Measurements from ENCODE around the gene PCDHGC5.
A peak's percentile ranks its signal among the peaks of the same experiment; 100 is the strongest.

The PCDHGC5 gene

GRCh38 chr5:141494761-141495452 is 6.0 kb downstream of the PCDHGC5 start:
- no peak for DNase-seq (ENCODE audit: low spot score)
- in situ Hi-C loops (cut with MboI; ENCODE audit: low pct_unique_long_range_greater_than_20kb, low sequenced_read_pairs, unreplicated experiment): no loop called here
- no peak for TF ChIP-seq CTCF (IDR thresholded peaks at IDR 0.05; ENCODE audit: extremely low read depth, insufficient read depth, missing control alignments)

- no peak for TF ChIP-seq CTCF (IDR thresholded peaks at IDR 0.05; ENCODE audit: extremely low read depth, insufficient read depth, missing control alignments)
- in situ Hi-C loops (cut with MboI; ENCODE audit: low pct_unique_long_range_greater_than_20kb, low sequenced_read_pairs, unreplicated experiment): no loop called here
- no peak for DNase-seq (ENCODE audit: low spot score)
Measured at GRCh38 chr5:141495453-141495811, 6.6 kb downstream of the PCDHGC5 start.

- DNase-seq (ENCODE audit: low spot score): no peak
- no peak for TF ChIP-seq CTCF (IDR thresholded peaks at IDR 0.05; ENCODE audit: extremely low read depth, insufficient read depth, missing control alignments)
- in situ Hi-C loops (cut with MboI; ENCODE audit: low pct_unique_long_range_greater_than_20kb, low sequenced_read_pairs, unreplicated experiment): no loop called here
Measured at GRCh38 chr5:141496038-141496437, 7.2 kb downstream of the PCDHGC5 start.

GRCh38 chr5:141501761-141502160 is 12.9 kb downstream of the PCDHGC5 start:
- DNase-seq (ENCODE audit: low spot score): no peak
- no peak for TF ChIP-seq CTCF (IDR thresholded peaks at IDR 0.05; ENCODE audit: extremely low read depth, insufficient read depth, missing control alignments)
- in situ Hi-C loops (cut with MboI; ENCODE audit: low pct_unique_long_range_greater_than_20kb, low sequenced_read_pairs, unreplicated experiment): no loop called here

- TF ChIP-seq CTCF (IDR thresholded peaks at IDR 0.05; ENCODE audit: extremely low read depth, insufficient read depth, missing control alignments): no peak
- peak; percentile 15 for DNase-seq (ENCODE audit: low spot score)
- in situ Hi-C loops (cut with MboI; ENCODE audit: low pct_unique_long_range_greater_than_20kb, low sequenced_read_pairs, unreplicated experiment): no loop called here
Measured at GRCh38 chr5:141503681-141504080, 14.8 kb downstream of the PCDHGC5 start.

GRCh38 chr5:141504216-141504615 is 15.3 kb downstream of the PCDHGC5 start:
- TF ChIP-seq CTCF (IDR thresholded peaks at IDR 0.05; ENCODE audit: extremely low read depth, insufficient read depth, missing control alignments): no peak
- in situ Hi-C loops (cut with MboI; ENCODE audit: low pct_unique_long_range_greater_than_20kb, low sequenced_read_pairs, unreplicated experiment): no loop called here
- DNase-seq (ENCODE audit: low spot score): peak; percentile 15

All from GM13977 (cell line).